GM13977 (cell line): Measurements from ENCODE around the gene STK17A.

Experiments used
- DNase-seq: peaks from one replicate; pipeline ENCODE4 v3.0.0; 2012; ENCODE audit warnings: low spot score
- CTCF ChIP-seq: IDR thresholded peaks from 2 replicates; pipeline ENCODE4 v1.5.1; 2012; ENCODE audit warnings: mild to moderate bottlenecking, control low read depth; ENCODE audit not compliant: insufficient read depth; ENCODE audit errors: extremely low read depth, missing control alignments
- in situ Hi-C: fragments of 300-500 bp; cut with MboI; formaldehyde crosslinking; loops from one replicate; pipeline ENCODE4 v1.12.0; 2022; ENCODE audit warnings: low sequenced_read_pairs, low pct_unique_long_range_greater_than_20kb, mixed read lengths, inconsistent platforms; ENCODE audit not compliant: unreplicated experiment

Gene STK17A

DNA sequence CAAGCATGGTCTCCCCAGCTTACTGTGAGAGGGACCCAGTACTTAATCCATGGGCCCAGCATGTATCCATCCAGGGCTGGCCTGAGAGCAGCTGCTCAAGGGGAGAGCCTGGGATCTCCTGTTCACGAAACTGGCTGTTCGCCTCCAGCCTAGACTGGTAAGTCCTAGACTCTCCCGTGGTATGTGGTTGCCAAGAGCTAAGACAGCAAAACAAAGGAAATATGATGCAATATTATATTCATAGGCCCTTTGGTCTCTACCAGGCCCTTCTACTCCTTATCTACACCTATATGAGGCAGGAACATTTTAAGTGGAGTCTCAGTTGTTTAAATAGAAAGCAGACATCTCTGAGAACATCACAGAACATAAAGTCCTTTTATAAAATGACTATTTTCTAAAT lies 28.9 kb upstream of the STK17A start:
- DNase-seq: no peak
- no peak for TF ChIP-seq CTCF
- in situ Hi-C loops: no loop called here

DNA sequence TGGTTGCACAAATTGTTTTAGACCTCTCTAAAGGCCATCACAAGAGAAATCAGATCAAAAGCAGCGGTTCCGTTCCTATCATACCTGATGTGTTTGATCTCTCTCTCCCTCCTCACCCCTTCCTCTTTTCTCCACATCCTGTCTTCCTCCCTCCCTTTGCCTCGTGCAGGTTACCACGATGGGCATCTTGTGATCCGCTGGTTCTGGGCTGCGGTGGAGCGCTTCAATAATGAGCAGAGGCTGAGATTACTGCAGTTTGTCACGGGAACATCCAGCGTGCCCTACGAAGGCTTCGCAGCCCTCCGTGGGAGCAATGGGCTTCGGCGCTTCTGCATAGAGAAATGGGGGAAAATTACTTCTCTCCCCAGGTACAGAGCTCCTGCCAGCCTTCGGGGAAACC lies 28.5 kb upstream of the STK17A start:
- no peak for TF ChIP-seq CTCF
- in situ Hi-C loops: no loop called here
- DNase-seq: no peak

GRCh38 chr7:43557831-43558495 lies 24.9 kb upstream of the STK17A start:
- no peak for TF ChIP-seq CTCF
- DNase-seq: no peak
- in situ Hi-C loops: no loop called here

DNA sequence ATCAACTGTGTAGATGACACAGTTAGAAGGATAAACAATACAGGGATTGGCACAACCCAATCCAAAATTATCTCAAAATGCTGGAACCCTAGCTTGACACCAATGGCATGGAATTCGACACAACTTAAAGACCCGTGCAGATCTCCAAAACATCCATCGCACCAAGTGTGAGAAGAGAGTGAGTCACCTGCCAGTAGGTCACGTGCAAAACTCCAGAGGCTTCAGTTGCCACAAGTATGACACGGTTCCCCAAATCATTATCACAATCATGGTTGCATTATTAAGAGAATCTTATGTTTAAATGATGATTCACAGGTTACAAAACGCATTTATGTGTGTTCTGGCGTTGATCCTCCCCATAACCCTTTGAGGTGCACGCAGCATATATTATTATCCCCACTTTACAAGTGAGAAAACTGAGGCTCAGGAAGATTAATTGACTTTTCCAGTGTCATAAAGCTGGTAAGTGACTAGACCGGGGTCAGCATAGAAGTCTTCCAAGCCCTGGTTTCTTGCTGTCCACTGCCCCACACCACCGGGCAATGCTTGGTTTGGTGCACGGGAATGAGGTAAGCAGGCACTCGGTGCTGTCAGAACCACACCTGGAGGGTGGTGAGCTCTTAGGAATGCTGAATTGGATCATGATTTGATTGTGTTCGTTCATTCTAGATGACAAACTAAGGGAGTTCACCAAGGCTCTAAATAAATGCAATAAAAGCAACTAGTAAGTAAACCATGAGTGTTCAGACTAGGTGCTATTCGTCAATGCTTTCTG lies 23.6 kb upstream of the STK17A start:
- in situ Hi-C loops: no loop called here
- no peak for TF ChIP-seq CTCF
- DNase-seq: no peak

- DNase-seq: no peak
- TF ChIP-seq CTCF: no peak
- in situ Hi-C loops: no loop called here
These were observed 23.0 kb upstream of the STK17A start for GRCh38 chr7:43559946-43560335.

DNA sequence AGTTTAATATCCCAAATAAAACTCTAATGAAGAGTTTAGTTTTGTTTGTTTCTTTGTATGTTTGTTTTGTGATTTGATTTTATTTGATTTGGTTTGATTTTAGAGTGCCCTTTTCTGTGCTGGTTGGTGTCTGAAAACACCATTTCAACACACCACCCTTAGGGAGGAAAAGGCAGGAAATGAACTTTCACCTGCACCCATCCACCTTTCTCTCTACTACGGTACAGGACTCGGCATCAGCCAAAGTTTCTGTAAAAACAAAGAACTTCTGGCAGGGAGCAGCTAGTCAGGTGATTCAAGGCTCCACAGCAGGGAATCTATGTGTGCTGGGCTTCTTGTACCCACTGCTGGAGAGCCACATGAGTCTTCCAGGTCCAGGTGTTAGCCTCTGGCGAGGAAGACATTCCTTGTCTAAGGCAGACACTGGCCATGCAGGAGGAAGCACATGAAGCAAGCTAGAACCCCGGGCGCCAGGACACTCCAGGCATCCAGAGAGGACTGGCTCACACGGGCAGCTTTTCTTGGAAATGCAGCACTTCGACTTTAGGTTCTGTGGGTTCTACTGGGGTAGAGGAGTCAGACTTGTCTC lies 22.1 kb upstream of the STK17A start:
- DNase-seq: no peak
- in situ Hi-C loops: no loop called here
- TF ChIP-seq CTCF: no peak
